Neural crest cell (in vitro differentiated cells): Measurements from ENCODE around the gene TEX38. TPM values are rescaled to one million over a fixed set of nuclear protein-coding genes. Genes with fewer than 3 reads are reported as not detected.
A peak's percentile ranks its signal among the peaks of the same experiment; 100 is the strongest.
"Not testable (repeated sequence)": the region's sequence is repeated elsewhere in the genome, so short reads cannot be mapped to it uniquely, and the experiment has no call there.

Experiments used
- DNase-seq: peaks from one replicate; pipeline ENCODE4 v3.0.0; 2021; ENCODE audit warnings: low read depth, mixed read lengths, low spot score
- H3K27ac Mint-ChIP-seq: one replicate; pipeline ENCODE4 v1.8.0; 2021; ENCODE audit warnings: mild to moderate bottlenecking, mixed read lengths; ENCODE audit not compliant: unreplicated experiment
- H3K27me3 Mint-ChIP-seq: 2 replicates; pipeline ENCODE4 v1.8.0; 2021; ENCODE audit warnings: low read depth, mild to moderate bottlenecking, mixed read lengths
- H3K36me3 Mint-ChIP-seq: 2 replicates; pipeline ENCODE4 v1.8.0; 2021; ENCODE audit warnings: low read depth, mild to moderate bottlenecking, mixed read lengths
- H3K4me1 Mint-ChIP-seq: 2 replicates; pipeline ENCODE4 v1.8.0; 2021; ENCODE audit warnings: mixed read lengths
- H3K4me3 Mint-ChIP-seq: one replicate; pipeline ENCODE4 v1.8.0; 2021; ENCODE audit warnings: mild to moderate bottlenecking, mixed read lengths
- H3K9me3 Mint-ChIP-seq: 2 replicates; pipeline ENCODE4 v1.8.0; 2021; ENCODE audit warnings: mixed read lengths
- total RNA-seq: library from RNA; stranded (reverse); gene quantifications from 2 replicates; pipeline ENCODE4 v1.2.1, GENCODE V29; 2021
- TF ChIP-seq, protein P1 (sequence below): fragments of 200-600 bp; sonication (generic); conservative IDR thresholded peaks from 2 replicates; pipeline ENCODE4 v1.5.0; 2021; ENCODE audit warnings: antibody characterized with exemption, mild to moderate bottlenecking

TEX38 gene
- total RNA-seq, 1 donor from 2014 or later, result 0.26 TPM

DNA sequence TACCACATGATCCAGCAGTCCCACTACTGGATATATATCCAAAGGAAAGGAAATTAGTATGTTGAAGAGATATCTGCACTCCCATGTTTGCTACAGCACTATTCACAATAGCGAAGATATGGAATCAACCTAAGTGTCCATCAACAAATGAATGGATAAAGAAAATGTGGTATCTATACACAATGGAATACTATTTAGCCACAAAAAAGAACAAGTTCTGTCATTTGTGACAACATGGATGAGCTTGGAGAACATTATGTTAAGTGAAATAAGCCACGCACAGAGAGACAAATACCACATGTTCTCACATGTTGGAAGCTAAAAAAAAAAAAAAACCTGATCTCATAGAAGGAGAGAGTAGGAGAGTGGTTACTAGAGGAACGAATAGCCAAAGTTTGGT, 21.2 kb upstream of the TEX38 start:
- H3K4me1 Mint-ChIP-seq, result no peaks in the 10 kb centered on the region
- TF ChIP-seq, protein P1, sequence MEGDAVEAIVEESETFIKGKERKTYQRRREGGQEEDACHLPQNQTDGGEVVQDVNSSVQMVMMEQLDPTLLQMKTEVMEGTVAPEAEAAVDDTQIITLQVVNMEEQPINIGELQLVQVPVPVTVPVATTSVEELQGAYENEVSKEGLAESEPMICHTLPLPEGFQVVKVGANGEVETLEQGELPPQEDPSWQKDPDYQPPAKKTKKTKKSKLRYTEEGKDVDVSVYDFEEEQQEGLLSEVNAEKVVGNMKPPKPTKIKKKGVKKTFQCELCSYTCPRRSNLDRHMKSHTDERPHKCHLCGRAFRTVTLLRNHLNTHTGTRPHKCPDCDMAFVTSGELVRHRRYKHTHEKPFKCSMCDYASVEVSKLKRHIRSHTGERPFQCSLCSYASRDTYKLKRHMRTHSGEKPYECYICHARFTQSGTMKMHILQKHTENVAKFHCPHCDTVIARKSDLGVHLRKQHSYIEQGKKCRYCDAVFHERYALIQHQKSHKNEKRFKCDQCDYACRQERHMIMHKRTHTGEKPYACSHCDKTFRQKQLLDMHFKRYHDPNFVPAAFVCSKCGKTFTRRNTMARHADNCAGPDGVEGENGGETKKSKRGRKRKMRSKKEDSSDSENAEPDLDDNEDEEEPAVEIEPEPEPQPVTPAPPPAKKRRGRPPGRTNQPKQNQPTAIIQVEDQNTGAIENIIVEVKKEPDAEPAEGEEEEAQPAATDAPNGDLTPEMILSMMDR, result no peak
- H3K36me3 Mint-ChIP-seq, result peaks cover 44% of the 10 kb centered on the region
- DNase-seq, result no peak
- H3K27ac Mint-ChIP-seq, result no peak overlapping the region
- H3K9me3 Mint-ChIP-seq, result peaks cover 15% of the 10 kb centered on the region
- H3K27me3 Mint-ChIP-seq, result no peaks in the 10 kb centered on the region
- no peak overlapping the region for H3K4me3 Mint-ChIP-seq

DNA sequence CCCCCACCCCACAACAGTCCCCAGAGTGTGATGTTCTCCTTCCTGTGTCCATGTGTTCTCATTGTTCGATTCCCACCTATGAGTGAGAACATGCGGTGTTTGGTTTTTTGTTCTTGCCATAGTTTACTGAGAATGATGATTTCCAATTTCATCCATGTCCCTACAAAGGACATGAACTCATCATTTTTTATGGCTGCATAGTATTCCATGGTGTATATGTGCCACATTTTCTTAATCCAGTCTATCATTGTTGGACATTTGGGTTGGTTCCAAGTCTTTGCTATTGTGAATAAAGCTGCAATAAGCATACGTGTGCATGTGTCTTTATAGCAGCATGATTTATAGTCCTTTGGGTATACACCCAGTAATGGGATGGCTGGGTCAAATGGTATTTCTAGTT, 20.5 kb upstream of the TEX38 start:
- Mint-ChIP-seq H3K9me3 (peaks cover 15% of the 10 kb centered on the region), H3K36me3 (peaks cover 49% of the 10 kb centered on the region)
- H3K4me3 Mint-ChIP-seq, DNase-seq, H3K27me3 Mint-ChIP-seq, H3K27ac Mint-ChIP-seq, H3K4me1 Mint-ChIP-seq: not testable (repeated sequence)

DNA sequence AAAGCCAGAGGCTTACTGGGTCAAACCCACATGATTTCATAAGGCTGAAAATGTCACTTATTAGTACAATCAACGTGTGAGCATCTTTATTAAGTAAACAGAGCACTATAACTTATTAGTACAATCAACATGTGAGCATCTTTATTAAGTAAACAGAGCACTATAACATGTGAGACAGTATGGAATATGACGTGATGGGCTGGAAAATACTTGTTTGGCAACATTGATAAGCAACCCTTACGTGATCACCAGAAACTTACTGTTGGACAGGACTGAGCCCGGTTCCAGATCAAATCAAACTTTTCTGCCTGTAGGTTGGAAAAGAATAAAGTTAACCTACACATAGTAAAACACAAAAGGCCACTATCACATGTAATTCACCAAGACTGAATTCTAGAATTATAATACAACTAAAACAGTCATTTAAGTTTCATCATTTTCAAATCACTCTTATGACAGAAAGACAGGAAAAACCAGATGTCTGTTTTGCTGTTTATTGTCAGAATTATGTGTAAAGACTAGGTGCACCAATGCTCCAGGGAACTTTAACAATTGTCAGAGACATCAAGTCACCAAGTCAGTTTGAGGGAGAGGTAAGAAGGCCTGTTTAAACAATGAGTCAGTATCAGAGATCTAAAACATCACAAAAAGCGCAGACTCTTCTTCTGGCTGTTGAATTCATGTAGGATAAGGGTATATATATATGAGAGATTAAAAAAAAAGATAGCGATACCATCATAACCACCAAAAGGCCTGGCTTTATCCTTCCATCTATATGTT, 19.1 kb upstream of the TEX38 start:
- Mint-ChIP-seq H3K27ac (no peak overlapping the region), H3K9me3 (peaks cover 13% of the 10 kb centered on the region), H3K27me3 (no peaks in the 10 kb centered on the region), H3K36me3 (peaks cover 41% of the 10 kb centered on the region), H3K4me3 (no peak overlapping the region), H3K4me1 (no peaks in the 10 kb centered on the region)
- DNase-seq, result no peak
- TF ChIP-seq, protein P1, result no peak

DNA sequence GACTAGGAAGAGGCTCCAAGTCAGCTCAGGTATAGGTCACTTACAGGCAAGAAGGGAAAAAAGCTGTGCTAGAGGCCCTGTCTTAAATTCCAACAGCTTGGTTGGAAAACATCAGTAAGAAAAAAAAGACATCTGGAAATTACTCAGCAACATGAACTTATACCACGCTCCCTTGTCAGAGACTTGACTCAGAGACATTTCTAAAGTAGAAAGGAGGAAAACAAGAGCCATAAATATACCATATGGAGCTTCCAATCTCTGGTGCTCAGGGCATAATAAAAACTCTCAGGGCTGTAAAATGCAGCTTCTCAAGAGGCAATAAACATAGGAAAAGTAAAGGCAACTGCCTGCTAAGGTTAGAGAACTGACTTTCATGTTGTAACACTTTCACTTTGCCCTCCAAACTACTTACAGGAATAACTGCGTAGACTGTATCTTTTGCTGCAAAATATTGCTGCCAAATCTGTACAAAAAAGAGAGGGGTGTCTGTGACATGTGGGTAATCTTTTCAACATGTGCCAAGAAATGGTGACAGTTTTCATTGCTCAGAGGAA, 18.2 kb upstream of the TEX38 start:
- TF ChIP-seq, protein P1, result no peak
- no peaks in the 10 kb centered on the region for H3K4me1 Mint-ChIP-seq

DNA sequence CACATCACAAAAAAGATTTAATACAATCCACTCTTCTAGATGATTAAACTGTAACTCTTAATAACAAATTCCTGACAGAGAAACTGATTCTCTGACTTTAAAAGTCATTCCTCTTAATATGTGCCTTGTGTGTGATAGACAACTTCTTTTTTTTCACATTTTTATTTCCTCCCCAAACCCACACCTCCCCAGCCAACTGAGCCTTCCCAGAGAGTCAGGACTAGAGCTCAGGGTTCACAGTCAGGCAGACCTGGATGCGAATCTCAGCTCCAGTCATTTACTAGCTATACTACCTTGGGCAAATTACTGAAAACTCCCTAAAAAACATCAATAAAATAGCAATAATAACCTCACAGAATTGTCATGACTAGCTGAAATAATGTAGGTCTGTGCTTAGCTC, 17.6 kb upstream of the TEX38 start:
- Mint-ChIP-seq H3K27ac (no peak overlapping the region), H3K9me3 (peaks cover 12% of the 10 kb centered on the region), H3K4me3 (no peak overlapping the region), H3K27me3 (no peaks in the 10 kb centered on the region), H3K36me3 (peaks cover 36% of the 10 kb centered on the region), H3K4me1 (no peaks in the 10 kb centered on the region)
- TF ChIP-seq, protein P1, result no peak
- no peak for DNase-seq

More for the DNA sequence above, 18.2 kb upstream of the TEX38 start:
- no peak for DNase-seq
- Mint-ChIP-seq H3K9me3 (peaks cover 12% of the 10 kb centered on the region), H3K27me3 (no peaks in the 10 kb centered on the region), H3K36me3 (peaks cover 39% of the 10 kb centered on the region), H3K4me3 (no peak overlapping the region), H3K27ac (peak overlapping the region; percentile 35)

DNA sequence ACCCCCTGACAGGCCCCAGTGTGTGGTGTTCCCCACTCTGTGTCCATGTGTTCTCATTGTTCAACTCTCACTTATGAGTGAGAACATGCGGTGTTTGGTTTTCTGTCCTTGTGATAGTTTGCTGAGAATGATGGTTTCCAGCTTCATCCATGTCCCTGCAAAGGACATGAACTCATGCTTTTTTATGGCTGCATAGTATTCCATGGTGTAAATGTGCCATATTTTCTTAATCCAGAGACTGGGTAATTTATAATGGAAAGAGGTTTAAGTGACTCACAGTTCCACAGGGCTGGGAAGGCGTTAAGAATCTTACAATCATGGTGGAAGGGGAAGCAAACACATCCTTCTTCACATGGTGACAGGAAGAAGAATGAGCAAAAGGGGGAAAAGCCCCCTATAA, 17.0 kb upstream of the TEX38 start:
- H3K4me1 Mint-ChIP-seq, H3K27ac Mint-ChIP-seq, H3K9me3 Mint-ChIP-seq, DNase-seq, H3K4me3 Mint-ChIP-seq, H3K27me3 Mint-ChIP-seq: not testable (repeated sequence)
- H3K36me3 Mint-ChIP-seq, result peaks cover 29% of the 10 kb centered on the region
